Hematopoietic multipotent progenitor cell treated with erythropoietin and hydrocortisone succinate and interleukin-3 and kit ligand, for 17 days (in vitro differentiated cells): Measurements from ENCODE around the gene SLC26A5.
"Not testable (repeated sequence)": the region's sequence is repeated elsewhere in the genome, so short reads cannot be mapped to it uniquely, and the experiment has no call there.

ENCODE experiments used
- DNase-seq: peaks from one replicate; pipeline ENCODE4 v3.0.0-alpha.2; 2015; ENCODE audit warnings: low spot score

The SLC26A5 gene

DNA sequence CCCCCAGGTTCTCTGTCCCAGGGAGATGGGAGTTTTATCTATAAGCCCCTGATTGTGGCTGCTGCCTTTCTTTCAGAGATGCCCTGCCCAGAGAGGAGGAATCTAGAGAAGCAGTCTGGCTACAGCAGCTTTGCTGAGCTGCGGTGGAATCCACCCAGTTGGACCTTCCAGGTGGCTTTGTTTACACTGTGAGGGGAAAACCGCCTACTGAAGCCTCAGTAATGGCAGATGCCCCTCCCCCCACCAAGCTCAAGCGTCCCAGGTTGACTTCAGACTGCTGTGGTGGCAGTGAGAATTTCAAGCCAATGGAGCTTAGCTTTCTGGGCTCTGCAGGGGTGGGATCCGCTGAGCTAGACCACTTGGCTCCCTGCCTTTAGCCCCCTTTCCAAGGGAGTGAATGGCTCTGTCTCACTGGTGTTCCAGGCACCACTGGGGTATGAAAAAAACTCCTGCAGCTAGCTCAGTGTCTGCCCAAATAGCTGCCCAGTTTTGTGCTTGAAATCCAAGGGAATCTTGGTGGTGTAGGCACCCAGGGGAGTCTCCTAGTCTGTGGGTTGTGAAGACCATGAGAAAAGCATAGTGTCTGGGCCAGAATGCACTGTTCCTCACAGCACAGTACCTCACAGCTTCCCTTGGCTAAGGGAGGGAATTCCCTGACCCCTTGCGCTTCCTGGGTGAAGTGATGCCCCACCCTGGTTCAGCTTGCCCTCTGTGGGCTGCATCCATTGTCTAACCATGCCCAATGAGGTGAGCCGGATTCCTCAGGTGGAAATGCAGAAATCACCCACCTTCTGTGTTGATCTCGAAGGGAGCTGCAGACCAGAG is 40.0 kb downstream of the SLC26A5 start:
- not testable (repeated sequence) for DNase-seq

DNA sequence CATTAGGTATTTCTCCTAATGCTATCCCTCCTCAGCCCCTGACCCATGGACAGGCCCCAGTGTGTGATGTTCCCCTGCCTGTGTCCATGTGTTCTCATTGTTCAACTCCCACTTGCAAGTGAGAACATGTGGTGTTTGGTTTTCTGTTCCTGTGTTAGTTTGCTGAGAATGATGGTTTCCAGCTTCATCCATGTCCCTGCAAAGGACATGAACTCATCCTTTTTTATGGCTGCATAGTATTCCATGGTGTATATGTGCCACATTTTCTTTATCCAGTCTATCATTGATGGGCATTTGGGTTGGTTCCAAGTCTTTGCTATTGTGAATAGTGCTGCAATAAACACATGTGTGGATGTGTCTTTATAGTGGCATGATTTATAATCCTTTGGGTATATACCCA is 46.3 kb downstream of the SLC26A5 start:
- not testable (repeated sequence) for DNase-seq

DNA sequence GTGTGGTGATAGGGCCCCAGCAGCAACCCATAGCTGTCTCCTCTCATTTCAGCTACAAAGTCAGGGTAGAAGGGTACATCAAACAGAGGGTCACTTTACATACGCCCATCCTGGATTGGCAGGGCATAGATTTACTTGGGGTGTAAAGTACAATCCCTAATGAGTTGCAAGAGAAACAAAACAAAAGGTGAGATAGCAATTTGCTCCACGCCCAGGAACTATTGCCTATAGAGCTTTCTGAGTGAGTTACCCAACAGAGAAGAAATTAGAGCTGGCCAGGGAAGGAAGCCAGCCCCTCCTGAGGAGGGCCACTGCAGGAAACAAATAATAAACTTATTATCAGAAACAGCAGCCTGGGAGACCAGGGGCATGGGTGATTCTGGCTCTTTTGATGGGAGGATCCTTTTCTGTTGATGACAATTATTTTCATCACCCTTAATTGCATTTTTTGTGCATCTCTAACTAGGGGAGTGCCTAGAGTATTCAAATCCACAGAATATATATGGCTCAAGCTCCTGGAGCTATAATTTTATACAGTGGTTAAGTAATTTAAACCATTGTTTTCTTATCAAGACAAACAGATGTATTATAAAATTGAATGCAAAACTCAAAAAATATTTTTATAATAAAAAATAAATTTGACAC is 47.4 kb downstream of the SLC26A5 start:
- DNase-seq = no peak

DNA sequence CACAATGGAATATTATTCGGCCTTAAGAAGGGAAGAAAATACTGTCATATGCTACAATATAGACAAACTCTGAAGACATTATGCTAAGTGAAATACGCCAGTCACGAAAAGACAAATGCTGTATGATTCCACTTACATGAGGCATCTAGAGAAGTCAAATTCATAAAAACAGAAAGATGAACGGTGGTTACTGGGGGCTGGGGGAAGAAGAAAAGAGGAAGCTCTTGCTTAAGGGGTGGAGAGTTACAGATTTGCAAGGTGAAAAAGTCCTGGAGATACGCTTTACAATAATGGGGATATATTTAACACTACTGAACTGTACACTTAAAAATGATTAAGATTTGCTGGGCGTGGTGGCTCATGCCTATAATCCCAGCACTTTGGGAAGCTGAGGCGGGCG is 49.5 kb downstream of the SLC26A5 start:
- no peak for DNase-seq

DNA sequence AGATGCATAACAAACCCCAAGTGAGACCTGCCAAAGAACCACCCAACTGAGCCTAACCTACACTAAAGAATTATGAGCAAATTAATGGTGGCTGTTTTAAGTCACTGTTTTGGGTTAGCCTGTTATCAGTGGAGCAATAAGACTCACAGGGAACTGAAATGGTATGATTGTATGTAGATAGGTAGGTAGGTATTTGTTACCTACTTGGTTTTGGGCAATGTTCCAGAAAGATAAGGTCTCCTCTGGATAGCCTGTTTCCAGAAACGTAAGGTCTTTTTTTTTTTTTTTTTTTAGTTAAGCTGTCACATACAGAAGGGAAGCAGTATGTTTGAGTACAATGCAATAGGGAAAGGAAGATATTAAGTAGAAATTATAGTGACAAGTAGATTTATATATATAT is 50.9 kb downstream of the SLC26A5 start:
- DNase-seq = no peak

DNA sequence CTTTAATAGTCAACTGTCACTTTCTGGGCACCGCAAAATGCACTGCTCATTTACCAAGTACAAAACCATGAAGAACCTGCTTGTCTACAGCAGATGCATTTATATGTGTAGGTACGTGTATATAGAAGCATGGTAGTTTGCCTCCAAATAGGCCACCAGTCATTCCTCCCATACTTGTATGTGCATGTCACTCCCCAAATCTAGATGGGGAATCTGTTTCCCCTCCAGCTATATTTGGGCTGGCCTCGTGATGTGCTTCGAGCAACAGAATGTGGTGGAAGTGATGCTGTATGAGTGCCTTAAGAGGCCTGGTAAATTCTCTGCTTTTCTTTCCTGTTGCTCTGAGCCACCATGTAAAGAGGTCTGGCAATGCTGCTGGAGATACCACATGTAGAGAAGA is 51.4 kb downstream of the SLC26A5 start:
- DNase-seq = no peak

DNA sequence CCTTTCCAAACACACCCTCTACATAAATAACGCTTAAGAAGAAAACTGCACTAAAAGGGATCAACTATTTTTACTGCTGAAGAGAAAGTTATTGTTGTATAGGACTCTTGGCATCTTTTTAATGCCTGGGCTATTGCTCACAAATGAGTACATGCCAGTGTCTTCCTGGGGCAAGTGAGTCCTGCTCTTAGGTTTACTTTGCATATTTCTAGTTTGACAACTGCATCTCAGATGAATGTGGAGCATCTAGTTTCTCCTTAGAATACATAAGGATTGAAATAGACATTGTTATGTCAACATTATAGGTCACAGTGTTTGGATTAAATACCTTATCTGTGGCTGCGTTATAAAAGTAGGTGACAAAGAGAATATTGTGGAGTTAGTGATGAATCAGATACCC is 54.0 kb downstream of the SLC26A5 start:
- DNase-seq = no peak

DNA sequence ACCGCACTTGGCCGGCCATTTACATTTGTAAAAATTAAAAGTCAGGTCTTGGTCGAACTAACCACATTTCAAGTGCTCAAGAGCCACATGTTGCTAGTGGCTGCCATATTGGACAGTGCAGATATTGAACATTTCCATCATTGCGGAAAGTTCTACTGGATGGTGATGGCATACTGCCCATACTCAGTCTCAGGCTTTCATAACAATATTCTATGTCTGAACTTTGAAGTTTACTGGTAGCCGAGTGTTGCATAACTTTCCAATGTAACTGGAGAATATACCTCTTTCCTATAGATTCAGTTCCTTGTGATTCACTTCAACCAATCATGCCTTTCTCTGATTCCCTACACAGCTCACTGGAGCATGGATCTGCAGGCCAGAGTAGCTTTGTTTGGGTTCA is 54.9 kb downstream of the SLC26A5 start:
- DNase-seq = no peak

DNA sequence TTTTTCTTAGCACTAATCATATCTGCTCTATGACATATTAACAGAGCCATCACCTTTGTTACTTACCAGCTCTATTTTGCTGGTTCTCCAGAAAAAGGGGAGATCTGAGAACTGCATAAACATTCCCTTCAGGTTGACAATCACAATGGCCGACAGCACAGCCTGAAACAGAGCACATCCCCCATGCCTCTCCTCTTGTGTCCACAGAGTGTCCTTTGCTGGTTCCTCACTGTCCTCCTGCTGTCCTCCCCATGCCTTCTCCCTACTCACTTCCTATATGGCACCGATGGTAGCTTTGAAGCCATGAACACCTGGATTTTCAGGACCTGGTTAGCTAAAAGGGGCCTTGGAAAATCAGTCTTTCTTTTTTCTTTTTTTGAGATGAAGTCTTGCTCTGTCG is 56.7 kb downstream of the SLC26A5 start:
- DNase-seq = no peak

DNA sequence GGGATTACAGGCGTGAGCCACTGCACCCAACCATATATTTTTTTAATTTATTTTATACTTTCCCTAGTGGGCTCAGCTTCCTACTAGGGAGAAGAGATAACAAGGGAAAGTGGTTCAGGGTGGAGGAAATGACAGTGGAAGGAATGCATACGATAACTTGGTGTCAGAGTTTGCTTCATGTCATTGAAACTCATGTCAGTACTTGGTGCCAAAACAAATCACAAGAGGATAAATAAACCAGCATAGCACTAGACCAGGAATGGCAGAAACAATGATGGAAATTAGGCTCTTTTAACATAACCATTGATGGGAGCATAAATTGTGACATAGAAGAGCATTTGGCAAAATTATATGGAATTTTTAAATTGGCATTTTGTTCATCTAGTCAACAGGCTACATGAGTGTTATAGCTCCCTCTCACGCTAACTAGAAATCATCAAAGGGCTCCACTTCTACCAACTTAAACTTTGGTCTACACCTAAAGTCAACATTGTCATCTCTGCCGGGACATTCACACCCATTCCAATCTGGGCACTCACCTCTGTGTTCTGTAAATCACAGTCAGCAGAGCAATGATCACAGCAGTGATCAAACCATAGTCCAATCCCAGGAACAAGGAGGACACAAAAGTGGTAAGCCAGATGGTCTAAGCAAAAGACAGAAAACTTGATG is 57.4 kb downstream of the SLC26A5 start:
- no peak for DNase-seq

DNA sequence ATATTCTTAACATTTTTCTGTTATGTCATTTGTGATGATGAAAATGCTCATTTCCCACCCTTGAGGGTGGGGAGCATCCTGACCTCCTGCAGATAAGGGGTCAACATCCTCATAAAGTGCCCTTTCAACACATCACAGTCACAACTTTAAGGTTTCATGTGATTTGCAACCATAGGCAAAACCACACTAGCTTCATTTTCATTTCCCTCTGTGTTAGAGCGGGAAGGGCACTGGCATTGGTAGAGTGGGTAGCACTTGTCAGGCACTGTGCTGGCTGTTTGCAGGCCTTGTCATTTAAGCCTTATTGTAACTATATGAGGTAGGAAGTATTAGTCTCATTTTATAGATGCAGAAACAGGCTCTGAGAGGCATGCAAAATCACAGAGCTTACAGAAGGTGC is 58.8 kb downstream of the SLC26A5 start:
- no peak for DNase-seq

DNA sequence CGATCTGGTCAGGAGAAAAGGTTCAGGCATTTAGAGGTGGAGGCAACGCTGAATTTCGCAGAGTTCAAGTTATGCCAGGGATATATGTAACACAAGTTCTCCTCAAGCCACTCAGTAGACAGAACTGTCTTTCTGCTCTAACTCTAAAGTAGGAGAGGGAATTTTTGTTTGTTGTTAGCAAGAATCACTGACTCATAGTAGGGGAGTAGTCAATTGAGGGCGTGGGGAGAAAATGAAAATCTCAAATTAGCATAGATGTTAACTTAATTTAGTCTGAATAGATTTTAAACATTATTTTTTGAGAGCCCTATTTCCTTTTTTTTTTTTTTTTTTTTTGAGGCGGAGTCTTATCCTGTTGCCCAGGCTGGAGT is 64.0 kb downstream of the SLC26A5 start:
- DNase-seq = no peak

DNA sequence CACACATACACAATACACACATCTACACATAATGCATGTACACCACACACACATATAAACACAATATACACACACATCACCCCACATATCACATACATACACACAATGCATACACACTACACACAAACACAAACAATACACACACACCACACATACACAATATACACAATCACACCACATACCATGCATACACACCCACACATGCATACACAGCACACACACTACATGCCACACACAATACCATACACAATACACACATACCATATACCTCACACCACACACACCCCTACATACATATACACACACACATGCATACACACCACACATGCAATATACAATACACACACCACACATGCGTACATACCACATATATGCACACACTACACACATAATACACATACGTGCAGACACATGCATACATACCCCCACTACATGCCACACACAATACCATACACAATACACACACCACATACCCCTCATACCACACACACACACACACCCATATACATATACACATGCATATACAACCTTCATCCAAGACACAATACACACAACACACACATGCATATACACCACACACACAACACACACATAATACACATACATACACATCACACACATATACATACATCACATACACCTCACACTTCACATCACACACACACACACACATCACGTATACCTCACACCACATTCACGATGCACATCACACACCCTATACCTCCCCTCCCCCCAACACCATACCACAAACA is 64.6 kb downstream of the SLC26A5 start:
- no peak for DNase-seq

DNA sequence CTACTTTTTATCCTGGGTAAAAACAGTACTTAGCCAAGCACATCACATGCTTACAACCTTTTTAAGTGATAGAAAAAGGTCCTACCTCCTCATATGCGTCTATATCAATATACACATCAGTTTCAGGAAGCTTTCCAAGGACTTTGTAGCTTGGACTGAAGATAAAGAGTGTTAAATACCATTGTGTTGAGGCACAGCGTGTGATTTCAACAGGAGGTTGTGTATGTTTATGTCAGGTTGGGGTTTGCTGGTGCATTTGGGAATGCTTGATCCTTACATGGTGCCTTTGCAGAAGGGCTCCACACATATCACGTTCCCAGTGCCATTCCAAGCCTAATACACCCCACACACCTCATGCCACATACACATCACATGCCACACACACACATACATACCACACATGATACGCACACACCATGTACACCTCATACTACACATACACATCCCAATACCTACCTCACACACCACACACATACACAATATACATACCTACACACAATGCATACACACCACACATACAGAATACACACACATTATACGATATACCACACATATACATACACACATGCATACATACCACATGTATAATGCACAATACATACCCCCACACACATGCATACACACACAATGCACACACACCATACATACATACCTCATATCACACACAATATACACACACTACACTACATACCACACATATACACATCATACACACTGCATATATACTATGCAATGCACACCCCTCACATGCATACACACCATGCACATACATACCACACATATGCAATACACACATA is 65.4 kb downstream of the SLC26A5 start:
- DNase-seq = no peak

DNA sequence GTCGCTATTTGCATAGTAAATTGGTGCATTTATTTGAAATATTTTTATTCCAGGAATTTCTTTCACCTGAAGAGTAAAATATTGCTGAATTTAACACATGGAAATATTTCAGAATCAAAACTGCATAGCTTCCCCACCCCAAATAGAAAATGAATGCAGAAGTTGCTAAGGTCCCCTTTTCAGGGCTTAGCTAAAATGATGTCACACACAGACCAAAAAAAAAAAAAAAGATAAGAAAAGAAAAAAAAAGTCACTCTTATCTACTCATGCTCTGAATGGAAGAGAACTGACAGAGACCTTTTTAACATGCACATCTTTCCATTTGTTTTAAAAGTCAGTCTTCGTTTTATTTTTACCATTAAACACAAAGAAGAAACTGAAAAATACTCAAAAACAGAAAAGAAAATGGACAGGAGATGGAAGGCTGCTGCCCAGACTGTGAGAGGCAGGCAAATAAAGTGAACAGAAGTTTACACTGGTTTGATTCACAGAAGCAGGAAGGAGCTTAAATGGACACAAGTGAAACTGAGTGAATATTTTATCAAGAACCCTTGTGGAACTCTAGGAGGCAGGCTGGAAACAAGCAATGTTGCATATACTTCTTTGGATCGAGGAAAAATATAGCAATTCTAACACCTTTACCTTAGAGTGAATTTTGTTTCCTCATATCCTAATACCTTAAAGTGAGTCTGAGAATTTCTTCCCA is 66.6 kb downstream of the SLC26A5 start:
- no peak for DNase-seq

DNA sequence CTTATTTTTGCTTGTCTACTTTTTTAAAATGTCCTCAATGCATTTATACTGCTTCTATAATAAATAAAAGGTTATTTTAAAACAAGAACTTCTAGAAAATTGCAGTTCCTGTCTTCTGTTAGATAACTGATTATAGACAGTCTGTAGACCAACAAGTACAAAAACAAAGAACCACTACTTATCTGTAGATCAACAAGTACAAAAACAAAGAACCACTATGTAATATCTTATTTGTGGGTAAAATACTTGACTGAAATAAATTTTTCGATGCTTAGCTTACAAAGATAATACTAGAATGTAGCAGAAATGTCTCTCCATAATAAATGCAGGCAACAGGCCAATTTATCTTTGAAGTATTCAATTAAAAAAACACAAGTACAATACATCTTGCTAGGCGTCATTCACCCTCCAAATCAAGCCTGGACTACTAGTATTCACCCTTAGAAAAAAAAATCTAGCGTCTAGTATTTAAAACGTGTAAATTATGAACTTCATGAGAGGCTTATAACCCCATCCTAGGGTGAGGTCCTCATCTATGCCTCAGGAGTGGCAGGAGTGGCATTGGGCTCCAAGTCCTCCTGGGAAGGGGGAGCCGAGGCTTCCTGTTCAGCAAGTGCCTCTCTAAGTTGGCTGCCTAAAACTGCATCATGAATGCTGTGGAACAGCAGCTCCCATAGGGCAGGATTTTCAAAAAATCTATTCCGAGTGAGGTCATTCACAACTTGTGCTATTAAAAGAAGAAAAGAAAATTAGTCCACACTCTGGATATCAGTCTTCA is 72.0 kb downstream of the SLC26A5 start:
- DNase-seq = no peak

DNA sequence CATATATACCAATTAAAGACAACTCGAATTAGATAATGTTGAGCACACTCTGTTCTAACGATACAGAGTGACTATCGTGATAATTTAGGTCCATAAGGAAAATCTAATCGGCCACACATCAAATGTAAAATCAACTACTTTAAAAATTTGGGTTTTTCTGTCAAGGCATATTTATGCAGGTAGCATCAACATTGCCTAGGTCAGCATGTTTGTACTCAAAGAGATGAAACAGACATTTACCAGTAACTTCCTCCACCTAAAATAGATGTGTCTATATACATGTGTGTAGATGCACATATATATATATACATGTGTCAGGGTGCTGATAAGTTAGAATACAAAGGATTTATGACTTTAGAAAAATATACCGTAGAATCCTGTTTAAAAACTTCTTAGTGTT is 76.6 kb downstream of the SLC26A5 start:
- no peak for DNase-seq

DNA sequence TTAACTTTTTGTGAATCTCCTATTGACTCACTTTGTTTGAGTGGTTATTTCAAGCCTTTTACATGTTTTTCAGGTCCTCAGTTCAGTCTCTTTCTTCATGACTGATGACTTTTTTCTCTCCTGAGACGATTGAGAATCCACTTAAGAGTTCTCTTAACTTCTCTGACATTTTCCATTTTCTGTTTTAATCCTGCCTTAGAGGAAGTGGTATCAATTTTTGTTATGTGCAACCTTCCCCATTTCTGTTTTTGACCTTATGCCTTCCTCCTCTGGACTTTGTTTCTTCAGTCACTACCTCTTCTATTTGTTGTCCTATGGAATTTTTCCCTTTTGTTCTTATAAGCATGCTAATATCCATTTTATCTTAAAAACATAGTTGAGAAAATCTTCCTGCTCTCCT is 96.2 kb downstream of the SLC26A5 start:
- no peak for DNase-seq

DNA sequence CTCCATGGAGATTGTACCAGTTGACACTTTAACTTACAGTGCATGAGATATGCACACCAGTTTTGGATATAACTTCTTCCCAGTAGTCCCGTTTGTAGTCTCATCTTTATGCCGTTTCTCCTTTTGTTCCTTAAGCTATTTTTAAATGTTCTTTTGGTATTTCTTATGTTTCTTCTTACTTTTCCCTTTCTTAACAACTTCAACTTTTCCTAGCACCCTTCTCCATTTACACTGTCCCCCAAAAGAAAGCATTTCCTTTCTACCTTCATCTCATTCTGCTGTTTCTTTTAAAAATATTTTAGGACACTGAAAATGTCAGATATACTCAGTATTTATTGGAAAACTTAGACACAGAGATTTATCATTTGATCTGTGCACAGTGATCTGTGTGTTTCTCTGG is 97.0 kb downstream of the SLC26A5 start:
- no peak for DNase-seq

DNA sequence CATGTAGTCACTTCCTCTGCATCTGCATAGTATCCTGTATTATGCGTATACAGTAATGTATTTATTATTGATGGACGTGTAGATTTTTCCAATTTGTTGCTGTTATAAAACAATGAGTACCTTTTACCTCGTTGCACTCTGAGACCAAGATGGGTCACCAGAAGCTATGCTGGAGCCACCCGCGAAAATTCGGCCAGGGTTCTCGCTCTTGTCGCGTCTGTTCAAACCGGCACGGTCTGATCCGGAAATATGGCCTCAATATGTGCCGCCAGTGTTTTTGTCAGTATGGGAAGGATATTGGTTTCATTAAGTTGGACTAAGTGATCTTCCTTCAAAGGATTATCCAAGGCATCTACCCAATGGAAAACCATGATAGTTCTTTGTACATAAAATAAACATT is 97.6 kb downstream of the SLC26A5 start:
- DNase-seq = no peak
